AG04449 (cell line): ENCODE results near the gene PARP12.

Source experiments
- CTCF ChIA-PET: fragments of 350-600 bp; formaldehyde crosslinking; extraction: SDS; loops from one replicate; lab custom pipeline; 2021; ENCODE audit warnings: antibody characterized with exemption; lab: Yijun Ruan, JAX
- POLR2A ChIA-PET: fragments of 400-600, 350-600 bp; formaldehyde crosslinking; extraction: SDS; loops from one replicate; lab custom pipeline; 2020; ENCODE audit warnings: antibody characterized with exemption, inconsistent platforms; lab: Yijun Ruan, JAX
- DNase-seq: peaks from one replicate; pipeline ENCODE4 v3.0.0-alpha.2; 2010; ENCODE audit warnings: low read depth, low spot score
- H3K4me3 ChIP-seq: 2 replicates; pipeline ENCODE4 v1.5.1; 2011; ENCODE audit warnings: low read depth, mild to moderate bottlenecking, control low read depth, low read length
- CTCF ChIP-seq: IDR thresholded peaks from one replicate; pipeline ENCODE4 v1.5.1; 2011; ENCODE audit warnings: mild to moderate bottlenecking, moderate library complexity, low read length, control low read depth, inconsistent platforms; ENCODE audit not compliant: insufficient read depth; ENCODE audit errors: missing control alignments

PARP12 gene

DNA sequence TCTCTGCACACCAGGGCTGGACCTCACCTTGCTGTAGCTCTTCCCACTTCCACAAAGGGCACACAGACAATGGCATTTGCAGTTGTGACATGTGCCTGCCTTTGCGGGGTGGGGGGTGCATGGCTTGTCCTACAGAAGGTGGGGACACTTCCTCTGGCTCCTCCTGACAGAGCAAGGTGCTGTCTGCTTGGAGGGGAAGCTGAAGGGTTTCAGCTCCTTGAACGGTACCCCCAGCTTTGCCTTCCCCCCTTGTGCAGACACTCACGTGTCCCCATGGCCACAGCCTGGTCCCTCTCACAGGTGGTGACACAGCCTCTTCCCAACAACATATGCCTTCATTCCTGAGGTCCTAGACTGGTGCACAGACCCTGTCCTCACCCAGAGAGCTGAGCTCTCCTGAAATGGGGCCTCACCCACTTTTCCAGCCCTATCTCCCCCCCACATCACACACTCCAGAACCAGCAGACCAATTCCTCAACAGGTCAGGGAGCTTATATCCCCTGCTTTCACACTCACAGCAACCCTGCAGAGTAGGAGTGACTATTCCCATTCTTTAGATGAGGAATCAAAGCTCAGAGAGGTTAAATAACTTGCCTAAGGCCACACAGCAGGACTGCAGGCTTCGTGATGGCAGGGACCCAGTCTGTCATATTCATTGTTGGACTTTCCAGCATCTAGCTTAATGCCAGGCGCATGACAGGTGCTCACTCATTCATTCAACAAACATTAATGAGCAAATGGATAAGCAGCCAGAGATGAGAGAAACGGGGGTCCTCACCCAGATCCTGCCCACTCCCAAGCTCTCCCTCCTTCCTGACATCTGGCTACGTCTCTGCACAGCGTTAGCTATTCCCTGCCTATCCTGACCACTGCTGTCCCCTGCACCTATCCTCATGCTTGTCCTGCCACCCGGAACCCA lies 44.4 kb downstream of the PARP12 start:
- ChIA-PET CTCF (interaction anchor here (0.9 to 5.1 kb wide), 9 partner anchors 12 to 416 kb away, joined by 4 to 16 read pairs (median 7); no protein-coding TSS in a partner anchor), POLR2A (no interaction called here)
- no peak for TF ChIP-seq CTCF
- no peak for DNase-seq
- no peak overlapping the region for H3K4me3 ChIP-seq

GRCh38 chr7:140017543-140017942 lies 45.2 kb downstream of the PARP12 start:
- no peak for TF ChIP-seq CTCF
- no peak for DNase-seq
- ChIA-PET CTCF (interaction anchor here (1.2 to 5.1 kb wide), 4 partner anchors 12 to 416 kb away, joined by 4 to 16 read pairs (median 8); no protein-coding TSS in a partner anchor), POLR2A (no interaction called here)
- H3K4me3 ChIP-seq, result no peak overlapping the region

- TF ChIP-seq CTCF, result no peak
- ChIA-PET CTCF (interaction anchor here (2.1 to 5.1 kb wide), 3 partner anchors 11 to 415 kb away, joined by 7 to 16 read pairs (median 9); no protein-coding TSS in a partner anchor), POLR2A (no interaction called here)
- no peak for DNase-seq
- no peak overlapping the region for H3K4me3 ChIP-seq
Measured at GRCh38 chr7:140017034-140017433, 45.7 kb downstream of the PARP12 start.

DNA sequence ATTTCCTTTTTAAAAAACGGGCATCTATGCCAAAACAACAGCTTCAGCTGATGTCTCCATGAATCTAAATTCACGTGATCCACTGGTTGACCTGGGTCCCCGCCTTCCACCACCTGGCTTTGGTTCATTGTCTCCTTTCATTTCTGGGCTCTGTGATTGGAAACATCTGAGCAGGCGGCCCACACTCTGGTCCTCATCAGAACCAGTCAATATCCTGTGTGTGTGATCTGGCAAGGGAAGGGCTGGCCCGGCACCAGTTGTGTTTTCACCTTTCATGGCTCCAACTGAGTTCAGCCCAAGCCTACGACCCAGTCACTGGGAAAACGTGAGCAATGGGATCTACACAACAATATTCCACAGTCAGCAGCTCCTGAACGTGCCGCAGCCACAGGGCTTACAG lies 46.2 kb downstream of the PARP12 start:
- ChIA-PET POLR2A (no interaction called here), CTCF (interaction anchor here (2.1 to 5.1 kb wide), 2 partner anchors 11 to 13 kb away, joined by 7 to 16 read pairs; no protein-coding TSS in a partner anchor)
- DNase-seq, result no peak
- H3K4me3 ChIP-seq, result no peak overlapping the region
- TF ChIP-seq CTCF, result no peak

DNA sequence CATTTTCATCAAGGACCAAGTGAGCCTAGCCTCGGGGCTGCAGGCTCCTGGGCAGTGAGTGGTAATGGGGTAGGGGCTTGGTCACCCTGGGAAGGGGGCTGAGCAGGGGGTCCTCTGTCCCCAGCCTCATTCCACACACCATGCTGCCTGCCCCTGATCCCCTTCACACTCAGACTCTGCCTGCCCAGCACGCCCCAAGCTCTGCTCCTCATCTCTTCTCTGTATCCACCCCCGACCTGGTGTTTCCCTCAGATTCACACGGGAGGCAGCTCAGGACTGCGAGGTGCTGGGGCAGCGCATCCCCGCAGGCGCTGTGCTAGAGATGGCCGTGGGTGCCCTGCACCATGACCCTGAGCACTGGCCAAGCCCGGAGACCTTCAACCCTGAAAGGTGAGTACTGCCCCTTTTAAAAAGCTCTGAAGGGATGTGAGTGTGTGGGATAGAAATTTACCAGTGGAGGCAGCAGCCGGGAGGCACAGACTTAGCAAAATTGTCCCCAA lies 47.2 kb downstream of the PARP12 start:
- POLR2A ChIA-PET, result no interaction called here
- CTCF ChIA-PET, result no interaction called here
- TF ChIP-seq CTCF, result no peak
- no peak for DNase-seq
- no peak overlapping the region for H3K4me3 ChIP-seq

GRCh38 chr7:140014123-140014522 lies 48.6 kb downstream of the PARP12 start:
- no peak for TF ChIP-seq CTCF
- H3K4me3 ChIP-seq, result no peak overlapping the region
- DNase-seq, result no peak
- ChIA-PET CTCF (interaction anchor here (1.3 kb wide), 2 partner anchors 12 to 579 kb away, joined by 4 to 5 read pairs; no protein-coding TSS in a partner anchor), POLR2A (no interaction called here)
